Liver (tissue), 3 donors: Measurements from ENCODE around the gene ACD.

Experiments used
- CTCF ChIP-seq: fragments of 150-350 bp; IDR thresholded peaks from 2 replicates; pipeline ENCODE4 v1.5.1; 2017; ENCODE audit warnings: improper control_type of control experiment, low read depth, low read length; ENCODE audit not compliant: missing input control
- EGR1 ChIP-seq, 2 donors: IDR thresholded peaks; 2 replicates each; pipeline ENCODE4 v1.6.1; 2016 to 2018; ENCODE audit warnings: antibody characterized with exemption in 2 of 2, low read depth in 2 of 2
- GABPA ChIP-seq, 2 donors: IDR thresholded peaks in 1 of 2; conservative IDR thresholded peaks in 1 of 2; 2 replicates each; pipeline ENCODE4 v1.6.1; 2016; ENCODE audit warnings: antibody characterized with exemption in 2 of 2, mild to moderate bottlenecking in 1 of 2, moderate library complexity in 1 of 2
- HNF4A ChIP-seq, 2 donors: conservative IDR thresholded peaks; 2 replicates each; pipeline ENCODE4 v1.6.1; 2016; ENCODE audit warnings: antibody characterized with exemption in 2 of 2, mild to moderate bottlenecking in 2 of 2
- HNF4G ChIP-seq: IDR thresholded peaks from 2 replicates; pipeline ENCODE4 v1.6.1; 2016; ENCODE audit warnings: antibody characterized with exemption
- JUND ChIP-seq, 2 donors: IDR thresholded peaks; 2 replicates each; pipeline ENCODE4 v1.6.1; 2016; ENCODE audit warnings: antibody characterized with exemption in 2 of 2
- MAX ChIP-seq: IDR thresholded peaks from 2 replicates; pipeline ENCODE4 v1.6.1; 2016; ENCODE audit warnings: antibody characterized with exemption
- RAD21 ChIP-seq, 2 donors: IDR thresholded peaks; 2 replicates each; pipeline ENCODE4 v1.6.1; 2016; ENCODE audit warnings: antibody characterized with exemption in 2 of 2, mild to moderate bottlenecking in 2 of 2
- RXRA ChIP-seq, 2 donors: IDR thresholded peaks; 2 replicates each; pipeline ENCODE4 v1.6.1; 2017 to 2018; ENCODE audit warnings: antibody characterized with exemption in 2 of 2, mild to moderate bottlenecking in 1 of 2
- YY1 ChIP-seq: IDR thresholded peaks from 2 replicates; pipeline ENCODE4 v1.6.1; 2016; ENCODE audit warnings: antibody characterized with exemption, mild to moderate bottlenecking
- ZBTB33 ChIP-seq: IDR thresholded peaks from 2 replicates; pipeline ENCODE4 v1.6.1; 2016; ENCODE audit warnings: antibody characterized with exemption
- donor health status: healthy.
- donor health status: healthy.

DNA sequence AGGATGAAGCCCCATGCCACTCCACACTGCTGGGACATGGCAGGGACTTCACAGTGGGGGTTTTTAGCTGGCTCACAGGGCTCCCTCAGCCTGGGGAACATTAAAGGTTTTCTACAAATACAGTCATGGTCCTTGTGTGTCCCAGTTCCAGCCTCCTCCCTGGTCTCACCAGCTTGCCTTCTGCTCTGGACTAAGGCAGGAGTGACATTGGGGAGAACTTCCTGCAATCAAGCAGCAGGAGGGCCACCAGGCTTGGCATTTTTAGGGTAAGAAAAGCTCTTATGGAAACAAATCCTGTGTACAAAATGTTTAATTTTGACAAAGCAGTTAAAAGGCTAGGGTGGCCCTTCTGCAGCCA is 2.6 kb upstream of the ACD start:
- TF ChIP-seq CTCF: no peak
- no peak for TF ChIP-seq HNF4G
- TF ChIP-seq YY1: no peak
- TF ChIP-seq MAX: no peak
- no peak for TF ChIP-seq GABPA (IDR thresholded peaks at IDR 0.05 in 1 of 2, conservative IDR thresholded peaks at IDR 0.05 in 1 of 2)
- TF ChIP-seq HNF4A (conservative IDR thresholded peaks at IDR 0.05): no peak
- no peak for TF ChIP-seq JUND (IDR thresholded peaks at IDR 0.05)
- no peak for TF ChIP-seq RXRA (IDR thresholded peaks at IDR 0.05)
- no peak for TF ChIP-seq EGR1 (IDR thresholded peaks at IDR 0.05; ENCODE audit: low read depth in 2 of 2)
- no peak for TF ChIP-seq RAD21 (IDR thresholded peaks at IDR 0.05)
- TF ChIP-seq ZBTB33: no peak
